ENCODE data around the gene CUX1.

DNA sequence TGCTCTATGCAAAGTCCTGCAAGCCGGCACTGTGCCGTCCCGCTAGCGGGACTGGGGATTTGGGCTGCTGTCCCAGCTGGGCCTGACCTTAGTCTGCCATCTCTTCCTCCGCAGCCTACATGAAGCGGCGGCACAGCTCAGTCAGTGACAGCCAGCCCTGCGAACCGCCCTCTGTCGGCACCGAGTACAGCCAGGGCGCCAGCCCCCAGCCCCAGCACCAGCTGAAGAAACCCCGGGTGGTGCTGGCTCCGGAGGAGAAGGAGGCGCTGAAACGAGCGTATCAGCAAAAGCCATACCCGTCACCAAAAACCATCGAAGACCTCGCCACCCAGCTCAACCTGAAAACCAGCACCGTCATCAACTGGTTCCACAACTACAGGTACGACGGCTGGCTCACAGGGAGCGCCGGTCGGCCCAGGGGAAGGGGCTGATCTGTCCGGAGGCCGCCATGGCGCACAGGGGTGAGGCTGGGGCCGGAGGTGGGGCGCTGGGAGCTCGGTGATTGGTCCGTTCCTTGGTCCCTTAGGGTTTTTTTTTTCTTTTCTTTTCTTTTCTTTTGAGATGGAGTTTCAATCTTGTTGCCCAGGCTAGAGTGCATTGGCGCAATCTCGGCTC lies 421.9 kb downstream of the CUX1 start:
- TF ChIP-seq POLR2A (IDR thresholded peaks at IDR 0.05): no peak
- TF ChIP-seq, protein P1, sequence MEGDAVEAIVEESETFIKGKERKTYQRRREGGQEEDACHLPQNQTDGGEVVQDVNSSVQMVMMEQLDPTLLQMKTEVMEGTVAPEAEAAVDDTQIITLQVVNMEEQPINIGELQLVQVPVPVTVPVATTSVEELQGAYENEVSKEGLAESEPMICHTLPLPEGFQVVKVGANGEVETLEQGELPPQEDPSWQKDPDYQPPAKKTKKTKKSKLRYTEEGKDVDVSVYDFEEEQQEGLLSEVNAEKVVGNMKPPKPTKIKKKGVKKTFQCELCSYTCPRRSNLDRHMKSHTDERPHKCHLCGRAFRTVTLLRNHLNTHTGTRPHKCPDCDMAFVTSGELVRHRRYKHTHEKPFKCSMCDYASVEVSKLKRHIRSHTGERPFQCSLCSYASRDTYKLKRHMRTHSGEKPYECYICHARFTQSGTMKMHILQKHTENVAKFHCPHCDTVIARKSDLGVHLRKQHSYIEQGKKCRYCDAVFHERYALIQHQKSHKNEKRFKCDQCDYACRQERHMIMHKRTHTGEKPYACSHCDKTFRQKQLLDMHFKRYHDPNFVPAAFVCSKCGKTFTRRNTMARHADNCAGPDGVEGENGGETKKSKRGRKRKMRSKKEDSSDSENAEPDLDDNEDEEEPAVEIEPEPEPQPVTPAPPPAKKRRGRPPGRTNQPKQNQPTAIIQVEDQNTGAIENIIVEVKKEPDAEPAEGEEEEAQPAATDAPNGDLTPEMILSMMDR (IDR thresholded peaks at IDR 0.05): no peak
